Adipocyte (in vitro differentiated cells): ENCODE results near the gene XYLB.

Source experiments
- DNase-seq: peaks from one replicate; pipeline ENCODE4 v3.0.0-alpha.2; 2015; ENCODE audit warnings: low read depth
- H3K27me3 ChIP-seq: replicated peaks from 2 replicates; pipeline ENCODE4 v1.7.0; 2013; ENCODE audit warnings: mild to moderate bottlenecking, low read length, moderate library complexity; ENCODE audit not compliant: control insufficient read depth, insufficient read depth
- H3K36me3 ChIP-seq: 2 replicates; pipeline ENCODE4 v1.7.0; 2013; ENCODE audit warnings: low read length, mild to moderate bottlenecking, moderate library complexity; ENCODE audit not compliant: control insufficient read depth, insufficient read depth, severe bottlenecking
- H3K4me1 ChIP-seq: 2 replicates; pipeline ENCODE4 v1.7.0; 2013; ENCODE audit warnings: mild to moderate bottlenecking, low read length, moderate library complexity; ENCODE audit not compliant: control insufficient read depth, insufficient read depth
- H3K4me3 ChIP-seq: 2 replicates; pipeline ENCODE4 v1.7.0; 2013; ENCODE audit warnings: mild to moderate bottlenecking, low read length, moderate library complexity
- H3K9ac ChIP-seq: 2 replicates; pipeline ENCODE4 v1.7.0; 2013; ENCODE audit warnings: mild to moderate bottlenecking, low read length, moderate library complexity
- H3K9me3 ChIP-seq: 2 replicates; pipeline ENCODE4 v1.7.0; 2013; ENCODE audit warnings: mild to moderate bottlenecking, low read length, moderate library complexity; ENCODE audit not compliant: control insufficient read depth

XYLB gene

GRCh38 chr3:38368238-38368637 is 21.7 kb downstream of the XYLB start:
- peaks cover 72% of the 10 kb centered on the region for H3K36me3 ChIP-seq
- no peak overlapping the region for H3K4me3 ChIP-seq

GRCh38 chr3:38369186-38369585 is 22.6 kb downstream of the XYLB start:
- no peak for DNase-seq
- Histone ChIP-seq H3K9ac (no peak overlapping the region), H3K36me3 (peaks cover 70% of the 10 kb centered on the region), H3K4me3 (no peak overlapping the region), H3K9me3 (no peaks in the 10 kb centered on the region), H3K4me1 (no peaks in the 10 kb centered on the region), H3K27me3 (no peaks in the 10 kb centered on the region)

More at GRCh38 chr3:38368238-38368637, 21.7 kb downstream of the XYLB start:
- Histone ChIP-seq H3K27me3 (no peaks in the 10 kb centered on the region), H3K9me3 (no peaks in the 10 kb centered on the region), H3K9ac (no peak overlapping the region), H3K4me1 (no peaks in the 10 kb centered on the region)
- no peak for DNase-seq

DNA sequence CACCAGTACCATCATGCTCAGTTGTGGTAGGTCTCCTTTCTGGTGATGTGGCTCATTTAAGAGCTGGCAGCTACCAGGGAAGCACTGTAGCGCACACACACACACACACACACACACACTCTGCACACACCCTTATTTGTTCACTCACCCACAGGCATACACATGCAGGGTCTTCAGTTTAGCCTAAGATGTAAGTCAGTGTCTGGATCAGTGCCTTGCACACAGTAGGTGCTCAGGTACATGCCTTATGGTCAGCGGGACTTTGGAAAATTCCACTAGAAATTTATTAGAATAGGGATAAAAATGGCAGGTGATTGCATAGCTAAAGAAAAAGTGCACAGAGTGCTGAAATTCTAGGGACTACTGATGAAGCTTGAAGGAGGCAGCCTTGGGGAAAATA is 23.6 kb downstream of the XYLB start:
- Histone ChIP-seq H3K27me3 (no peaks in the 10 kb centered on the region), H3K9me3 (no peaks in the 10 kb centered on the region), H3K4me3 (no peak overlapping the region), H3K9ac (no peak overlapping the region), H3K4me1 (no peaks in the 10 kb centered on the region), H3K36me3 (peaks cover 70% of the 10 kb centered on the region)
- DNase-seq, result no peak

- H3K4me1 ChIP-seq, result no peaks in the 10 kb centered on the region
- no peak overlapping the region for H3K9ac ChIP-seq
- no peaks in the 10 kb centered on the region for H3K9me3 ChIP-seq
- no peak for DNase-seq
- no peaks in the 10 kb centered on the region for H3K27me3 ChIP-seq
- H3K36me3 ChIP-seq, result peaks cover 70% of the 10 kb centered on the region
- H3K4me3 ChIP-seq, result no peak overlapping the region
Measured at GRCh38 chr3:38370861-38371260, 24.3 kb downstream of the XYLB start.

DNA sequence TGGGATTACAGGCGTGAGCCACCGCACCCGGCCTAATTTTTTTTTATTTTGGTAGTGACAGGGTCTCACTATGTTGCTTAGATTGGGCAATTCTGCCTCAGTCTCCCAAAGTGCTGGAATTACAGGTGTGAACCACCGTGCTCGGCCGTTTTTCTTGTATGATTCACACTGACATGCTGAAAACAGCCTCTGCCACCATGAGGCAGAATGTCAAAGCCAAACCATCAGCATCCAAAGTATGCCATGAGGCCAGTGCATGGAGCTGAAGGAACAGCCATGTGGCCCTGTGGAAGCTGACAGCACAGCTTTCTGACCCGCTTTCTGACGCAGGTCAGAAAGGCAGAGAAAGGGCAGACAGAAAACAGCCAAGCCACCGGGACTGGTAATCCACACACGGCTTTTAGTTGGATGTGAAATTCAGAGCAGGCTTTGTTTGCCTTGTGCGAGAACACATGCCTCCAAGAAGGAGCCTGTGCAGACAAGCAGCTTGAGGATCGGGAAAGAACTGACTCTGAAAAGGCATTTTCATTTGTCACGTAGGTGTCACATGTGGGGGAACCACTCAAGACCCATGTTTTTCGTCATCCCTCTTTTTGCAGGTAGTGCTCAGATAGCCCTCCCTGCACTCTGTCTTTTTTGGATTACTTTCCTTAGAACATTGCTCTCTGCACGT is 25.1 kb downstream of the XYLB start:
- H3K4me3 ChIP-seq, result no peak overlapping the region
- no peaks in the 10 kb centered on the region for H3K9me3 ChIP-seq
- no peaks in the 10 kb centered on the region for H3K4me1 ChIP-seq
- no peak for DNase-seq
- no peaks in the 10 kb centered on the region for H3K27me3 ChIP-seq
- H3K36me3 ChIP-seq, result peaks cover 76% of the 10 kb centered on the region
- no peak overlapping the region for H3K9ac ChIP-seq

- H3K4me1 ChIP-seq, result no peaks in the 10 kb centered on the region
- no peaks in the 10 kb centered on the region for H3K9me3 ChIP-seq
- peaks cover 76% of the 10 kb centered on the region for H3K36me3 ChIP-seq
- H3K9ac ChIP-seq, result no peak overlapping the region
- no peak for DNase-seq
- no peak overlapping the region for H3K4me3 ChIP-seq
- no peaks in the 10 kb centered on the region for H3K27me3 ChIP-seq
Measured at GRCh38 chr3:38372214-38372601, 25.6 kb downstream of the XYLB start.

DNA sequence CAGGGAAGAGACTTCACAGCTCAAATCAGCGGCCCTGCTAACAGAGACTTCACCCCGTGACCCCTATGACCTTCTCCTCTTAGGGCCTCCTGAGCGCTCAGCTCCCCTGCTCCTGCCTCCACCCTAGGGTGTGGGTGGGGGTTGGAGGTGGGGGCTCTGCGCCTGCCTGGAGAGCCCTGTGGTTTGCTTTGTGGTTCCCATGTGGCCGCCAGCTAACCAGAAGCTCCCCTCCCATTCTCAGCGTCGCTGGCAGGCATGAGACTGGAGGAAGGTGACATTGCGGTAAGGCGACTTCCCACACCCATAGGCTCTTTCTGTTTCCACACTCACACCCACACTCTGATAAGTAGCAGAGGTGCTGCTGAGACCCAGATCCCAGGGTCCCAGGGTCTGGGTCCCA is 27.6 kb downstream of the XYLB start:
- H3K9ac ChIP-seq, result no peak overlapping the region
- no peaks in the 10 kb centered on the region for H3K9me3 ChIP-seq
- H3K36me3 ChIP-seq, result peaks cover 77% of the 10 kb centered on the region
- no peaks in the 10 kb centered on the region for H3K4me1 ChIP-seq
- DNase-seq, result no peak
- no peak overlapping the region for H3K4me3 ChIP-seq
- no peaks in the 10 kb centered on the region for H3K27me3 ChIP-seq

DNA sequence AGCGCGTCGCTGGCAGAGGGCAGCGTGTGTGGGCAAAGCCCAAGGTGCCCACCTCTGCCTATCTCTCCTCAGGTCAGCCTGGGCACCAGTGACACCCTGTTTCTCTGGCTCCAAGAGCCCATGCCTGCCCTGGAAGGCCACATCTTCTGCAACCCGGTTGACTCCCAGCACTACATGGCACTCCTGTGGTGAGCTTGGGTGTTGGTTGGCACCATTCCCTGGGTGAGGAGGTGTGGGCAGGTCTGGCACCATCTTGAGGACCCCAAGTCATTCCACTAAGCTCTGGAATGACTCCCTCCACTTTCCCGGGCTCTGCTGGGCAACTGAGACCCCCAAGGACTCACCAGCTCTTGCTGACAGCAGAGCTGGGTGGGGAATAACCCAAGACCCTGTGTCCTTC is 28.5 kb downstream of the XYLB start:
- Histone ChIP-seq H3K27me3 (no peaks in the 10 kb centered on the region), H3K9me3 (no peaks in the 10 kb centered on the region), H3K4me3 (no peak overlapping the region), H3K4me1 (no peaks in the 10 kb centered on the region), H3K36me3 (peaks cover 81% of the 10 kb centered on the region), H3K9ac (no peak overlapping the region)
- no peak for DNase-seq

- DNase-seq, result no peak
- H3K4me3 ChIP-seq, result no peak overlapping the region
- H3K27me3 ChIP-seq, result no peaks in the 10 kb centered on the region
- no peak overlapping the region for H3K9ac ChIP-seq
- H3K36me3 ChIP-seq, result peaks cover 81% of the 10 kb centered on the region
- H3K9me3 ChIP-seq, result no peaks in the 10 kb centered on the region
- no peaks in the 10 kb centered on the region for H3K4me1 ChIP-seq
Measured at GRCh38 chr3:38375488-38376097, 29.0 kb downstream of the XYLB start.

DNA sequence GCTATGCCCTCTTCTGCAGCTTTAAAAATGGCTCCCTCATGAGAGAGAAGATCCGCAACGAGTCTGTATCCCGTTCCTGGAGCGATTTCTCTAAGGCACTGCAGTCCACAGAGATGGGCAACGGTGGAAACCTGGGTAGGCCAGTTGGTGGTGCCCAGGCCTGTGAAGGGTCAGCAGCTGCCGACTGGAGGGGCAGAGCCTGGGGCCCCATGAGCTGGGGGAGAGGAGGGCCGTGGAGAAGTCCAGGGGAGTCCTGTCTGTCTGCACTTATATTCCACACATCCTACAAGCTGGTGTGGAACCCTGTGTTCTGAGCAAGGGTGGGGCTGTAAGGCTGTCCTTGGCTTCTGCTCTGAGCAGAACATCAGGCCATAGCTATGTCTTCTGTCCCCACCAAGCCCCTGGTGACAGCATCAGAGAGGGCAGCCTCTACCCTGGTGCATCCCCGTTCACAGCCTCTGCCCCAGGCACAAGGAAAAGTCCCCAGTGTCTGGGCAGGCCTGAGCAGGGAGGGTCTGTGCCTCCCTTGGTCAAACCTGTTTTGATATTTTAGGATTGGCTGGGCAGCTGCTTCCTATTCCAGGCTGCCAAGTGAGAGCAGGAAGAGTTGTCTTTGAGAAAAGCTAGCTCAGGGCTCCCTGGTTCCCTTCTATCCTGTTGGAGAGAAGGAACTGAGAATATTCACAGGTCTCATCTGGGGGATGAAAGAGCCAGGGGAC is 29.7 kb downstream of the XYLB start:
- Histone ChIP-seq H3K36me3 (peaks cover 82% of the 10 kb centered on the region), H3K4me3 (no peak overlapping the region), H3K9me3 (no peaks in the 10 kb centered on the region), H3K9ac (no peak overlapping the region), H3K27me3 (no peaks in the 10 kb centered on the region), H3K4me1 (no peaks in the 10 kb centered on the region)
- no peak for DNase-seq

DNA sequence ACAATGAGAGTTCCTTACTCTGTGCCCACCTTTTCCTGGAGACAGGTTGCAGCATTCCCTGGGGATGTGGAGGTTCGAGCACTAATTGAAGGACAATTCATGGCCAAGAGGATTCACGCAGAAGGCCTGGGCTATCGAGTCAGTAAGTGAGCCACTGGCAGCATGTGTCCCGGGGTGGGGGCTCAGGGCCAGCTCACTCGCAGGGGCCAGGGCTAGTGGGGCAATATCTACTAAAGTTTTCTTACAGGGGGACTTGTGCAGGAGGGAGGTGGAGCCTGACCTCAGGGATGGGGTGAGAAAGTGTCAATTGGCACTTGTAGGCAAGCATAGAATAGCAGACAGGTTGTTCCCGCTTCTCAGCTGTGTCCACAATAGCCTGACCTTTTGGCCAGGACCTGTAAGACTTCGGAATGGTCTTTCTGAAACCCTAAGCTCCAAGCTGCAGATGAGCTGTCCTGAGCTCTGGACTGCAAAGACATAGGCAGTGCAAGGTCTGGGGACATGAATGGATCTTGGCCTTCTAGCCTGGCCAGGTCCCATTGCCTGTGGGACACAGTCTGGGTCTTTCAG is 32.7 kb downstream of the XYLB start:
- H3K27me3 ChIP-seq, result no peaks in the 10 kb centered on the region
- H3K36me3 ChIP-seq, result peaks cover 73% of the 10 kb centered on the region
- H3K9ac ChIP-seq, result no peak overlapping the region
- no peak overlapping the region for H3K4me3 ChIP-seq
- DNase-seq, result no peak
- H3K4me1 ChIP-seq, result no peaks in the 10 kb centered on the region
- H3K9me3 ChIP-seq, result no peaks in the 10 kb centered on the region
